Esophagus muscularis mucosa (tissue), 4 donors: ENCODE data around the gene CCDC9.

Source experiments
- EP300 ChIP-seq: sonication (generic); formaldehyde crosslinking; IDR thresholded peaks from one replicate; pipeline ENCODE4 v1.6.1; 2017; ENCODE audit warnings: antibody characterized with exemption
- POLR2A ChIP-seq: fragments of 450-650 bp; IDR thresholded peaks from one replicate; pipeline ENCODE4 v1.6.1; 2017; ENCODE audit warnings: antibody characterized with exemption, moderate library complexity, mild to moderate bottlenecking, low read depth
- POLR2AphosphoS5 ChIP-seq, 2 donors: sonication (generic); formaldehyde crosslinking; IDR thresholded peaks; one replicate each; pipeline ENCODE4 v1.6.1; 2017; ENCODE audit warnings: antibody characterized with exemption in 2 of 2
- TF ChIP-seq, protein P1 (sequence below), 3 experiments: fragments of 200-600 bp in 2 of 3; fragments of 450-650 bp in 1 of 3; sonication (generic) in 2 of 3; IDR thresholded peaks; one replicate each; pipeline ENCODE4 v1.5.1; 2017 to 2019; ENCODE audit warnings: antibody characterized with exemption in 3 of 3, mild to moderate bottlenecking in 2 of 3, moderate library complexity in 1 of 3

DNA sequence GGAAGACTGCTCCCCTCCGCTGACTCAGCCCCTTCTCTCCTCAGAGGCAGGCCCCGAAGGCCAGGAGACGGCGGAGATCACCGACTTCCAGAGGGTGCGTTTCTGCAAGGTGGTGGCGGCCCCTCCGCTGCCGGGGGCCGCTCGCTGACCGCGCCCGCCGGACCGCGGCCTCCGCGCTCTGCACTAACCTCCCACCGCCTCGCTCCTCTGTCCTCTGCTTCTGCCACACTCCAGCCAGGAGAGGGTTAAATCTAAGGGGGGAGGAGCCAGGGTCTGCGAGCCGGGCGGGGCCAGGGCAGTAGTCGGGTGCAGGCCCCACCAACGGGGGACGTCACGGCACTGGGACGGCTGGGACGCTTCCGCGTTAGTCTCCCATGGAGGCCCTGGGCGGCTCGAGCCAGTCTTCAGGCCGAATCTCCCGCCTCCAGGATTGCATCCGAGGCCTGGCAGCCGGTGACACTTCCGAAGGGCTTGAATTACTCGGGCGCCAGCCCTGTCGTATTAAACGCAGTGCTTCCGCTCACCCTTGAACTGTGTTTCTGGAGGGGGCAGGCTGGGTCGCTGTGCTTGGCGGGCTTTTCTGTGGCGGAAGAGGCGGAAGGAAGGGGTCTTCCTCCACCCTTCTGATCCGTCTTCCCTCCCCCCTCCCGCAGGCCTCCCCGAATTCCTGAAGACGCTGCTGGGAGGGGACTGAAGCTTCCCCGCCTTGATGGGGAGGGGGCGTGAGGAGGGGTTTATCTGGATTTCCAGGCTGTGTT, 17.2 kb downstream of the CCDC9 start:
- TF ChIP-seq POLR2AphosphoS5 (IDR thresholded peaks at IDR 0.05) (peak; percentile 94 to 96), POLR2A (peak; percentile 56), EP300 (no peak)
- TF ChIP-seq, protein P1, sequence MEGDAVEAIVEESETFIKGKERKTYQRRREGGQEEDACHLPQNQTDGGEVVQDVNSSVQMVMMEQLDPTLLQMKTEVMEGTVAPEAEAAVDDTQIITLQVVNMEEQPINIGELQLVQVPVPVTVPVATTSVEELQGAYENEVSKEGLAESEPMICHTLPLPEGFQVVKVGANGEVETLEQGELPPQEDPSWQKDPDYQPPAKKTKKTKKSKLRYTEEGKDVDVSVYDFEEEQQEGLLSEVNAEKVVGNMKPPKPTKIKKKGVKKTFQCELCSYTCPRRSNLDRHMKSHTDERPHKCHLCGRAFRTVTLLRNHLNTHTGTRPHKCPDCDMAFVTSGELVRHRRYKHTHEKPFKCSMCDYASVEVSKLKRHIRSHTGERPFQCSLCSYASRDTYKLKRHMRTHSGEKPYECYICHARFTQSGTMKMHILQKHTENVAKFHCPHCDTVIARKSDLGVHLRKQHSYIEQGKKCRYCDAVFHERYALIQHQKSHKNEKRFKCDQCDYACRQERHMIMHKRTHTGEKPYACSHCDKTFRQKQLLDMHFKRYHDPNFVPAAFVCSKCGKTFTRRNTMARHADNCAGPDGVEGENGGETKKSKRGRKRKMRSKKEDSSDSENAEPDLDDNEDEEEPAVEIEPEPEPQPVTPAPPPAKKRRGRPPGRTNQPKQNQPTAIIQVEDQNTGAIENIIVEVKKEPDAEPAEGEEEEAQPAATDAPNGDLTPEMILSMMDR (IDR thresholded peaks at IDR 0.05) = no peak
